Liver (tissue), 9 donors: ENCODE data around the gene CCDC85A. TPM values are rescaled to one million over a fixed set of nuclear protein-coding genes. Genes with fewer than 3 reads are reported as not detected.

Experiments
- DNase-seq: peaks from one replicate; pipeline ENCODE4 v3.0.0-alpha.2; 2017; ENCODE audit warnings: low spot score
- H3K27ac ChIP-seq, 2 donors: one replicate each; pipeline ENCODE4 v1.7.0; 2013; ENCODE audit warnings: inconsistent platforms in 2 of 2, low read length in 2 of 2, control low read depth in 1 of 2, low read depth in 1 of 2, mild to moderate bottlenecking in 1 of 2
- H3K27me3 ChIP-seq, 4 donors: one replicate each; pipeline versions ENCODE4 v1.6.1 to v1.7.0; 2013; ENCODE audit warnings: low read length in 3 of 4, inconsistent platforms in 1 of 4, mild to moderate bottlenecking in 1 of 4, moderate library complexity in 1 of 4; ENCODE audit not compliant: control insufficient read depth in 4 of 4, insufficient read depth in 4 of 4
- H3K36me3 ChIP-seq, 4 donors: one replicate each; pipeline versions ENCODE4 v1.6.1 to v1.7.0; 2013; ENCODE audit warnings: low read length in 3 of 4, mild to moderate bottlenecking in 3 of 4, low read depth in 1 of 4, moderate library complexity in 1 of 4; ENCODE audit not compliant: control insufficient read depth in 4 of 4, insufficient read depth in 3 of 4
- H3K4me1 ChIP-seq, 4 donors: one replicate each; pipeline versions ENCODE4 v1.6.1 to v1.7.0; 2013; ENCODE audit warnings: low read length in 3 of 4, mild to moderate bottlenecking in 3 of 4, moderate library complexity in 1 of 4; ENCODE audit not compliant: control insufficient read depth in 4 of 4, insufficient read depth in 4 of 4
- H3K4me3 ChIP-seq, 3 donors: one replicate each; pipeline versions ENCODE4 v1.6.1 to v1.7.0; 2013; ENCODE audit warnings: low read length in 3 of 3, control low read depth in 1 of 3, low read depth in 1 of 3, mild to moderate bottlenecking in 1 of 3
- H3K9ac ChIP-seq, 2 donors: one replicate each; pipeline ENCODE4 v1.7.0; 2013; ENCODE audit warnings: low read length in 2 of 2, mild to moderate bottlenecking in 2 of 2, moderate library complexity in 2 of 2, control low read depth in 1 of 2, low read depth in 1 of 2
- H3K9me3 ChIP-seq, 4 donors: one replicate each; pipeline versions ENCODE4 v1.6.1 to v1.7.0; 2013; ENCODE audit warnings: low read length in 3 of 4; ENCODE audit not compliant: control insufficient read depth in 4 of 4
- EGR1 ChIP-seq, 2 donors: IDR thresholded peaks; 2 replicates each; pipeline ENCODE4 v1.6.1; 2016 to 2018; ENCODE audit warnings: antibody characterized with exemption in 2 of 2, low read depth in 2 of 2
- FOXA1 ChIP-seq: IDR thresholded peaks from 2 replicates; pipeline ENCODE4 v1.6.1; 2016; ENCODE audit warnings: antibody characterized with exemption
- FOXA2 ChIP-seq: IDR thresholded peaks from 2 replicates; pipeline ENCODE4 v1.6.1; 2016; ENCODE audit warnings: antibody characterized with exemption
- GABPA ChIP-seq, 2 donors: IDR thresholded peaks in 1 of 2; conservative IDR thresholded peaks in 1 of 2; 2 replicates each; pipeline ENCODE4 v1.6.1; 2016; ENCODE audit warnings: antibody characterized with exemption in 2 of 2, mild to moderate bottlenecking in 1 of 2, moderate library complexity in 1 of 2
- JUND ChIP-seq, 2 donors: IDR thresholded peaks; 2 replicates each; pipeline ENCODE4 v1.6.1; 2016; ENCODE audit warnings: antibody characterized with exemption in 2 of 2
- MAX ChIP-seq: IDR thresholded peaks from 2 replicates; pipeline ENCODE4 v1.6.1; 2016; ENCODE audit warnings: antibody characterized with exemption
- NR2F2 ChIP-seq: IDR thresholded peaks from 2 replicates; pipeline ENCODE4 v1.6.1; 2016; ENCODE audit warnings: antibody characterized with exemption
- RAD21 ChIP-seq, 2 donors: IDR thresholded peaks; 2 replicates each; pipeline ENCODE4 v1.6.1; 2016; ENCODE audit warnings: antibody characterized with exemption in 2 of 2, mild to moderate bottlenecking in 2 of 2
- RXRA ChIP-seq, 2 donors: IDR thresholded peaks; 2 replicates each; pipeline ENCODE4 v1.6.1; 2017 to 2018; ENCODE audit warnings: antibody characterized with exemption in 2 of 2, mild to moderate bottlenecking in 1 of 2
- SP1 ChIP-seq: IDR thresholded peaks from 2 replicates; pipeline ENCODE4 v1.6.1; 2018; ENCODE audit warnings: antibody characterized with exemption, mild to moderate bottlenecking
- TAF1 ChIP-seq: conservative IDR thresholded peaks from 2 replicates; pipeline ENCODE4 v1.6.1; 2016; ENCODE audit warnings: antibody characterized with exemption, mild to moderate bottlenecking
- YY1 ChIP-seq: IDR thresholded peaks from 2 replicates; pipeline ENCODE4 v1.6.1; 2016; ENCODE audit warnings: antibody characterized with exemption, mild to moderate bottlenecking
- WGBS: extraction: QIAGEN DNeasy Blood & Tissue Kit; methylation state at CpG from one replicate; pipeline ENCODE4 v1.1.7; 2013; 5-methylcytosine and 5-hydroxymethylcytosine counted together
- polyA plus RNA-seq, 2 donors: library from polyadenylated mRNA; stranded (reverse) in 1 of 2; unstranded in 1 of 2; fragments of 200-250 nt in 1 of 2; fragments of >200 nt in 1 of 2; fragmentation: Nextera tagmentation in 1 of 2; extraction: Ambion mirVana in 1 of 2; gene quantifications; one replicate each; pipeline versions ENCODE4 v1.2.1 to v1.2.3, GENCODE V29; 2013 to 2015
- total RNA-seq, 2 donors: library from RNA; depleted of rRNA; stranded (reverse); fragments of >200 nt; gene quantifications; one replicate each; pipeline ENCODE4 v1.2.3, GENCODE V29; 2014
- TF ChIP-seq, protein P1 (sequence below): IDR thresholded peaks from 2 replicates; pipeline ENCODE4 v1.6.1; 2016; ENCODE audit warnings: antibody characterized with exemption, mild to moderate bottlenecking
- TF ChIP-seq, protein P2 (sequence below): fragments of 150-350 bp; IDR thresholded peaks from 2 replicates; pipeline ENCODE4 v1.5.1; 2017; ENCODE audit warnings: improper control_type of control experiment, low read depth, low read length; ENCODE audit not compliant: missing input control
- donor health status: healthy.
- donor health status: healthy.
- donor health status: healthy.
- donor health status: healthy.
- donor health status: healthy.

Gene CCDC85A
- total and polyA plus RNA-seq, 4 donors, result 0.05 to 0.17 (median 0.10) TPM

- no peak overlapping the region for H3K4me3 ChIP-seq
- H3K27ac ChIP-seq, result no peak overlapping the region
- H3K27me3 ChIP-seq, result no peaks in the 10 kb centered on the region
- no peak overlapping the region for H3K9ac ChIP-seq
- TF ChIP-seq, protein P1, sequence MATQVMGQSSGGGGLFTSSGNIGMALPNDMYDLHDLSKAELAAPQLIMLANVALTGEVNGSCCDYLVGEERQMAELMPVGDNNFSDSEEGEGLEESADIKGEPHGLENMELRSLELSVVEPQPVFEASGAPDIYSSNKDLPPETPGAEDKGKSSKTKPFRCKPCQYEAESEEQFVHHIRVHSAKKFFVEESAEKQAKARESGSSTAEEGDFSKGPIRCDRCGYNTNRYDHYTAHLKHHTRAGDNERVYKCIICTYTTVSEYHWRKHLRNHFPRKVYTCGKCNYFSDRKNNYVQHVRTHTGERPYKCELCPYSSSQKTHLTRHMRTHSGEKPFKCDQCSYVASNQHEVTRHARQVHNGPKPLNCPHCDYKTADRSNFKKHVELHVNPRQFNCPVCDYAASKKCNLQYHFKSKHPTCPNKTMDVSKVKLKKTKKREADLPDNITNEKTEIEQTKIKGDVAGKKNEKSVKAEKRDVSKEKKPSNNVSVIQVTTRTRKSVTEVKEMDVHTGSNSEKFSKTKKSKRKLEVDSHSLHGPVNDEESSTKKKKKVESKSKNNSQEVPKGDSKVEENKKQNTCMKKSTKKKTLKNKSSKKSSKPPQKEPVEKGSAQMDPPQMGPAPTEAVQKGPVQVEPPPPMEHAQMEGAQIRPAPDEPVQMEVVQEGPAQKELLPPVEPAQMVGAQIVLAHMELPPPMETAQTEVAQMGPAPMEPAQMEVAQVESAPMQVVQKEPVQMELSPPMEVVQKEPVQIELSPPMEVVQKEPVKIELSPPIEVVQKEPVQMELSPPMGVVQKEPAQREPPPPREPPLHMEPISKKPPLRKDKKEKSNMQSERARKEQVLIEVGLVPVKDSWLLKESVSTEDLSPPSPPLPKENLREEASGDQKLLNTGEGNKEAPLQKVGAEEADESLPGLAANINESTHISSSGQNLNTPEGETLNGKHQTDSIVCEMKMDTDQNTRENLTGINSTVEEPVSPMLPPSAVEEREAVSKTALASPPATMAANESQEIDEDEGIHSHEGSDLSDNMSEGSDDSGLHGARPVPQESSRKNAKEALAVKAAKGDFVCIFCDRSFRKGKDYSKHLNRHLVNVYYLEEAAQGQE, result no peak
- no peak for TF ChIP-seq TAF1
- TF ChIP-seq JUND (IDR thresholded peaks at IDR 0.05), result no peak
- TF ChIP-seq, protein P2, sequence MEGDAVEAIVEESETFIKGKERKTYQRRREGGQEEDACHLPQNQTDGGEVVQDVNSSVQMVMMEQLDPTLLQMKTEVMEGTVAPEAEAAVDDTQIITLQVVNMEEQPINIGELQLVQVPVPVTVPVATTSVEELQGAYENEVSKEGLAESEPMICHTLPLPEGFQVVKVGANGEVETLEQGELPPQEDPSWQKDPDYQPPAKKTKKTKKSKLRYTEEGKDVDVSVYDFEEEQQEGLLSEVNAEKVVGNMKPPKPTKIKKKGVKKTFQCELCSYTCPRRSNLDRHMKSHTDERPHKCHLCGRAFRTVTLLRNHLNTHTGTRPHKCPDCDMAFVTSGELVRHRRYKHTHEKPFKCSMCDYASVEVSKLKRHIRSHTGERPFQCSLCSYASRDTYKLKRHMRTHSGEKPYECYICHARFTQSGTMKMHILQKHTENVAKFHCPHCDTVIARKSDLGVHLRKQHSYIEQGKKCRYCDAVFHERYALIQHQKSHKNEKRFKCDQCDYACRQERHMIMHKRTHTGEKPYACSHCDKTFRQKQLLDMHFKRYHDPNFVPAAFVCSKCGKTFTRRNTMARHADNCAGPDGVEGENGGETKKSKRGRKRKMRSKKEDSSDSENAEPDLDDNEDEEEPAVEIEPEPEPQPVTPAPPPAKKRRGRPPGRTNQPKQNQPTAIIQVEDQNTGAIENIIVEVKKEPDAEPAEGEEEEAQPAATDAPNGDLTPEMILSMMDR, result no peak
- TF ChIP-seq FOXA1, result no peak
- no peak for TF ChIP-seq RXRA (IDR thresholded peaks at IDR 0.05)
- no peak for TF ChIP-seq FOXA2
- TF ChIP-seq SP1, result no peak
- no peak for TF ChIP-seq YY1
- TF ChIP-seq RAD21 (IDR thresholded peaks at IDR 0.05), result no peak
- TF ChIP-seq EGR1 (IDR thresholded peaks at IDR 0.05; ENCODE audit: low read depth in 2 of 2), result no peak
- no peak for TF ChIP-seq MAX
- no peaks in the 10 kb centered on the region for H3K4me1 ChIP-seq
- no peaks in the 10 kb centered on the region for H3K9me3 ChIP-seq
- WGBS, result 75% methylated on average over 5 of the region's 5 CpGs
- H3K36me3 ChIP-seq, result no peaks in the 10 kb centered on the region
- DNase-seq, result no peak
Observed at GRCh38 chr2:56266761-56267414, 83.1 kb downstream of the CCDC85A start.

DNA sequence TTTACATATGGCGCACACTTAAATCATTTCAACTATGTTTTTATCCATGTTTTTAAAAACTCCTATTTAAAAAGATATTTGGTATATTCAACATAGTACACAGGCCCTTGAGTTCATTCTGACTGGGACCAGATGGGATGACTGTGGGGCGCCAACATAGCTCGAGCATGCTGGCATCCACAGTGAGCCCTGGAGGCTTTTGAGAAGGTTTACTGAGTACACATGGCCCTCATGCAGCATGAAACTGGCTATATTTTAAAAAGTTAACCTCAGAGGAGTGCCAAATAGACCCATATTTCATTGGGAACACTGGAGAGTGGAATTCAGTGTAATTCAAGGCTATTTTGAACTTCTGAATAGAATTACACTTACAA, 83.6 kb downstream of the CCDC85A start:
- Histone ChIP-seq H3K9me3 (no peaks in the 10 kb centered on the region), H3K9ac (no peak overlapping the region), H3K36me3 (no peaks in the 10 kb centered on the region), H3K27me3 (no peaks in the 10 kb centered on the region), H3K27ac (no peak overlapping the region), H3K4me3 (no peak overlapping the region), H3K4me1 (no peaks in the 10 kb centered on the region)
- TF ChIP-seq MAX (no peak), GABPA (IDR thresholded peaks at IDR 0.05 in 1 of 2, conservative IDR thresholded peaks at IDR 0.05 in 1 of 2) (no peak), EGR1 (IDR thresholded peaks at IDR 0.05; ENCODE audit: low read depth in 2 of 2) (no peak), NR2F2 (no peak), RXRA (IDR thresholded peaks at IDR 0.05) (no peak), FOXA1 (no peak)
- DNase-seq, result no peak
- 93% methylated on average over 3 of the region's 3 CpGs for WGBS
